Trophoblast cell (in vitro differentiated cells and primary cell): ENCODE results near the gene MEX3A.

Experiments
- DNase-seq, 2 donors: peaks; one replicate each; pipeline ENCODE4 v3.0.0-alpha.2; 2016
- H2AFZ ChIP-seq: 2 replicates; pipeline ENCODE4 v1.6.1; 2013; ENCODE audit warnings: low read length, moderate library complexity, mild to moderate bottlenecking; ENCODE audit not compliant: insufficient read depth, poor library complexity
- H2AK5ac ChIP-seq: 2 replicates; pipeline ENCODE4 v1.6.1; 2013; ENCODE audit warnings: mild to moderate bottlenecking, low read length
- H2BK120ac ChIP-seq: 2 replicates; pipeline ENCODE4 v1.6.1; 2013; ENCODE audit warnings: low read length, mild to moderate bottlenecking, moderate library complexity; ENCODE audit not compliant: insufficient read depth, poor library complexity
- H2BK12ac ChIP-seq: 2 replicates; pipeline ENCODE4 v1.6.1; 2013; ENCODE audit warnings: mild to moderate bottlenecking, low read length, moderate library complexity
- H2BK5ac ChIP-seq: 2 replicates; pipeline ENCODE4 v1.6.1; 2013; ENCODE audit warnings: low read length, low read depth, moderate library complexity, mild to moderate bottlenecking; ENCODE audit not compliant: poor library complexity
- H3K14ac ChIP-seq: 2 replicates; pipeline ENCODE4 v1.6.1; 2013; ENCODE audit warnings: mild to moderate bottlenecking, low read length
- H3K18ac ChIP-seq: 2 replicates; pipeline ENCODE4 v1.6.1; 2013; ENCODE audit warnings: mild to moderate bottlenecking, low read length
- H3K23ac ChIP-seq: 2 replicates; pipeline ENCODE4 v1.6.1; 2013; ENCODE audit warnings: low read length
- H3K27ac ChIP-seq: 2 replicates; pipeline ENCODE4 v1.5.1; 2013; ENCODE audit warnings: low read depth, mild to moderate bottlenecking, inconsistent platforms, low read length, moderate library complexity
- H3K27me3 ChIP-seq: 2 replicates; pipeline ENCODE4 v1.6.1; 2013; ENCODE audit warnings: inconsistent platforms, mild to moderate bottlenecking, low read length, moderate library complexity; ENCODE audit not compliant: insufficient read depth
- H3K36me3 ChIP-seq, 2 experiments: 1 replicate in 1 of 2; 2 replicates in 1 of 2; pipeline ENCODE4 v1.6.1; 2013; ENCODE audit warnings: low read length in 2 of 2, mild to moderate bottlenecking in 2 of 2, moderate library complexity in 1 of 2; ENCODE audit not compliant: insufficient read depth in 2 of 2, control insufficient read depth in 1 of 2
- H3K4ac ChIP-seq: 2 replicates; pipeline ENCODE4 v1.6.1; 2013; ENCODE audit warnings: low read depth, mild to moderate bottlenecking, low read length, moderate library complexity
- H3K4me1 ChIP-seq, 2 experiments: 1 replicate in 1 of 2; 2 replicates in 1 of 2; pipeline ENCODE4 v1.6.1; 2013; ENCODE audit warnings: low read length in 2 of 2, mild to moderate bottlenecking in 2 of 2, moderate library complexity in 1 of 2; ENCODE audit not compliant: insufficient read depth in 2 of 2, control insufficient read depth in 1 of 2
- H3K4me2 ChIP-seq: 2 replicates; pipeline ENCODE4 v1.6.1; 2013; ENCODE audit warnings: inconsistent platforms, mild to moderate bottlenecking, low read length, moderate library complexity
- H3K4me3 ChIP-seq: 2 replicates; pipeline ENCODE4 v1.5.1; 2013; ENCODE audit warnings: mild to moderate bottlenecking, low read depth, low read length, inconsistent platforms
- H3K79me1 ChIP-seq: one replicate; pipeline ENCODE4 v1.6.1; 2013; ENCODE audit warnings: low read length
- H3K79me2 ChIP-seq: 2 replicates; pipeline ENCODE4 v1.6.1; 2013; ENCODE audit warnings: low read length, mild to moderate bottlenecking; ENCODE audit not compliant: control insufficient read depth, insufficient read depth, poor library complexity
- H3K9ac ChIP-seq: 2 replicates; pipeline ENCODE4 v1.6.1; 2013; ENCODE audit warnings: mild to moderate bottlenecking, low read length
- H3K9me3 ChIP-seq: 2 replicates; pipeline ENCODE4 v1.6.1; 2013; ENCODE audit warnings: low read depth, mild to moderate bottlenecking, control low read depth, inconsistent platforms, low read length; ENCODE audit not compliant: insufficient read depth
- H4K12ac ChIP-seq: 2 replicates; pipeline ENCODE4 v1.6.1; 2013; ENCODE audit warnings: low read depth, mild to moderate bottlenecking, low read length, moderate library complexity
- H4K8ac ChIP-seq: 2 replicates; pipeline ENCODE4 v1.6.1; 2013; ENCODE audit warnings: low read depth, mild to moderate bottlenecking, low read length, moderate library complexity
- H4K91ac ChIP-seq: one replicate; pipeline ENCODE4 v1.6.1; 2013; ENCODE audit warnings: low read depth, mild to moderate bottlenecking, low read length, moderate library complexity
- WGBS: extraction: QIAGEN DNeasy Blood & Tissue Kit; methylation state at CpG from one replicate; pipeline ENCODE4 v1.1.7; 2013; ENCODE audit warnings: missing lambda C conversion rate; ENCODE audit not compliant: insufficient read length, insufficient coverage; ENCODE audit errors: extremely low coverage; 5-methylcytosine and 5-hydroxymethylcytosine counted together

Gene MEX3A

GRCh38 chr1:156064615-156065014, 17.6 kb downstream of the MEX3A start:
- H3K36me3 ChIP-seq, result peaks cover 7 to 10% of the 10 kb centered on the region in 2 experiments
- no peaks in the 10 kb centered on the region for H3K27me3 ChIP-seq
- H2AFZ ChIP-seq, result no peak overlapping the region
- H4K8ac ChIP-seq, result no peak overlapping the region
- no peak overlapping the region for H2BK5ac ChIP-seq
- no peak overlapping the region for H3K9ac ChIP-seq
- H3K18ac ChIP-seq, result no peak overlapping the region
- peaks cover 4 to 5% of the 10 kb centered on the region in 2 experiments for H3K4me1 ChIP-seq
- no peak overlapping the region for H3K27ac ChIP-seq
- no peak overlapping the region for H3K4me2 ChIP-seq
- H2BK12ac ChIP-seq, result no peak overlapping the region
- no peaks in the 10 kb centered on the region for H3K9me3 ChIP-seq
- H2AK5ac ChIP-seq, result no peak overlapping the region
- H3K14ac ChIP-seq, result no peak overlapping the region
- H3K4ac ChIP-seq, result no peak overlapping the region
- peaks cover 2% of the 10 kb centered on the region for H3K79me2 ChIP-seq
- no CpG with 5 or more reads among the region's 2 CpGs for WGBS
- no peak for DNase-seq
- no peak overlapping the region for H3K4me3 ChIP-seq
- H4K12ac ChIP-seq, result no peak overlapping the region
- peaks cover 3% of the 10 kb centered on the region for H3K79me1 ChIP-seq
- H2BK120ac ChIP-seq, result no peak overlapping the region
- H3K23ac ChIP-seq, result no peak overlapping the region
- H4K91ac ChIP-seq, result no peak overlapping the region

- Histone ChIP-seq H3K4me1 (peaks cover 4 to 5% of the 10 kb centered on the region in 2 experiments), H3K4ac (no peak overlapping the region), H4K91ac (no peak overlapping the region), H3K79me1 (peaks cover 3% of the 10 kb centered on the region), H3K4me2 (no peak overlapping the region), H4K12ac (no peak overlapping the region), H2BK12ac (no peak overlapping the region), H3K79me2 (peaks cover 2% of the 10 kb centered on the region), H3K9me3 (no peaks in the 10 kb centered on the region), H3K14ac (no peak overlapping the region), H2BK120ac (no peak overlapping the region), H3K23ac (no peak overlapping the region), H3K9ac (no peak overlapping the region), H3K36me3 (peaks cover 6 to 8% of the 10 kb centered on the region in 2 experiments), H2BK5ac (no peak overlapping the region), H4K8ac (no peak overlapping the region), H2AK5ac (no peak overlapping the region), H3K27ac (no peak overlapping the region), H3K4me3 (no peak overlapping the region), H3K18ac (no peak overlapping the region), H3K27me3 (no peaks in the 10 kb centered on the region), H2AFZ (no peak overlapping the region)
- no CpG with 5 or more reads among the region's 2 CpGs for WGBS
- DNase-seq, result no peak
Measured at GRCh38 chr1:156063997-156064285, 18.3 kb downstream of the MEX3A start.

- H3K9ac ChIP-seq, result peak overlapping the region; percentile 37
- H4K12ac ChIP-seq, result no peak overlapping the region
- H3K79me1 ChIP-seq, result peaks cover 3% of the 10 kb centered on the region
- peaks cover 2% of the 10 kb centered on the region for H3K79me2 ChIP-seq
- H3K27ac ChIP-seq, result peak overlapping the region; percentile 46
- peak; percentile 44 to 56 for DNase-seq
- H3K4me3 ChIP-seq, result no peak overlapping the region
- H3K36me3 ChIP-seq, result peaks cover 3 to 6% of the 10 kb centered on the region in 2 experiments
- WGBS, result no CpG with 5 or more reads among the region's 3 CpGs
- H4K8ac ChIP-seq, result no peak overlapping the region
- H3K14ac ChIP-seq, result no peak overlapping the region
- H4K91ac ChIP-seq, result no peak overlapping the region
- no peak overlapping the region for H3K18ac ChIP-seq
- H3K27me3 ChIP-seq, result no peaks in the 10 kb centered on the region
- peak overlapping the region; percentile 50 for H3K4me2 ChIP-seq
- H3K4ac ChIP-seq, result peak overlapping the region; percentile 66
- H2BK120ac ChIP-seq, result no peak overlapping the region
- H3K23ac ChIP-seq, result no peak overlapping the region
- H2AK5ac ChIP-seq, result no peak overlapping the region
- H3K4me1 ChIP-seq, result peaks cover 4 to 5% of the 10 kb centered on the region in 2 experiments
- H2AFZ ChIP-seq, result no peak overlapping the region
- no peak overlapping the region for H2BK12ac ChIP-seq
- H3K9me3 ChIP-seq, result no peaks in the 10 kb centered on the region
- peak overlapping the region; percentile 52 for H2BK5ac ChIP-seq
Measured at GRCh38 chr1:156062189-156062588, 20.1 kb downstream of the MEX3A start.

- peaks cover 2% of the 10 kb centered on the region for H3K79me2 ChIP-seq
- peak within 1 kb of the TSS; percentile 52 for H2BK5ac ChIP-seq
- peak within 1 kb of the TSS; percentile 66 for H3K18ac ChIP-seq
- no peak within 1 kb of the TSS for H2AK5ac ChIP-seq
- H3K23ac ChIP-seq, result no peak within 1 kb of the TSS
- no peaks in the 10 kb centered on the region for H3K27me3 ChIP-seq
- peak; percentile 68 to 84 for DNase-seq
- H3K4ac ChIP-seq, result peak within 1 kb of the TSS; percentile 60
- peaks cover 4 to 6% of the 10 kb centered on the region in 2 experiments for H3K36me3 ChIP-seq
- H3K79me1 ChIP-seq, result peaks cover 3% of the 10 kb centered on the region
- H3K9me3 ChIP-seq, result no peaks in the 10 kb centered on the region
- H4K12ac ChIP-seq, result peak within 1 kb of the TSS; percentile 45
- peak within 1 kb of the TSS; percentile 54 for H2BK120ac ChIP-seq
- no peak within 1 kb of the TSS for H3K9ac ChIP-seq
- peak within 1 kb of the TSS; percentile 66 for H3K27ac ChIP-seq
- H2AFZ ChIP-seq, result peak within 1 kb of the TSS; percentile 44
- H3K4me3 ChIP-seq, result peak within 1 kb of the TSS; percentile 4
- no CpG with 5 or more reads among the region's 11 CpGs for WGBS
- peak within 1 kb of the TSS; percentile 26 for H3K4me2 ChIP-seq
- peak within 1 kb of the TSS; percentile 78 for H3K14ac ChIP-seq
- H4K91ac ChIP-seq, result peak within 1 kb of the TSS; percentile 75
- peaks cover 4 to 5% of the 10 kb centered on the region in 2 experiments for H3K4me1 ChIP-seq
- peak within 1 kb of the TSS; percentile 82 for H4K8ac ChIP-seq
- H2BK12ac ChIP-seq, result peak within 1 kb of the TSS; percentile 41
Measured at GRCh38 chr1:156060937-156061636, 21.2 kb downstream of the MEX3A start, which contains the start of gene RAB25. Gene RAB25, plus strand, starts transcription at chr1:156061160. Its CDS starts 241 bp downstream, at chr1:156061401.
